ENCODE data around the gene ZNF385B. TPM values are rescaled to one million over a fixed set of nuclear protein-coding genes. Genes with fewer than 3 reads are reported as not detected.

ZNF385B gene
- total RNA-seq, 2 experiments from 2014 or later, result 113 to 178 TPM

DNA sequence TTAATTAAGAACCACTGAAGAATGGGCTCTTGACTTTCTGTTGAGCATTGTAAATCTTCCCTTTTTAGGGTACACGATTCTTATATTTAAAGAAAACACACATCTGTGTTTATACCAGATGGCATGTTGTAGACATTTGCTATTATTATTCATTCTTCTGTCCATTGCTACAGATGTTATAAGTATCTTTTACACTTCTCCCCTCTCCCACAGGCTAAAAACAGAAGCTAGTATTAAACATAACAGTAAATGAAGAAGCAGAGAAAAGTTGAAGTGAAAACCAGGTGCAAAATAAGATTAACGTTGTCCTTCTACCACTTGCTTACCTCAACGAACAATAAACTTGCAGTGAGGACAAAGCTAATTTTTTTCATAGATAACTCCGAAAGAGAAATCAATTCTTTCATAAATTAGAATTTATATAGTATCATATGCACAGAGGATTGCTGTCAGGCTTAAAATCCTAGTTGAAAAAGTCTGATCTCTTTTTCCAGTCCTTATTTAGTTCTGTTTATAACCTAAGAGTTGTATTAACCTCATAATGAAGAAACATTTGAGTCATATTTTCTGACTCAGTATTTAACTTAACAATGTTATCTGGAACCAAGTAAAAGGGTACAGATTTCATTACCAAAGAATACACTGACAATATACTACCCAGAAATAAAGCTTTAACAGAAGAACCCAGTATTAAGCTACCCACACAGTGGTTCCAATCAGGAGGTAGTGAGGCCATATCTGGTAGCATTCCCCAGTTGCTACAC, 16.4 kb upstream of the ZNF385B start:
- no peaks in the 10 kb centered on the region for H3K9me3 ChIP-seq (ENCODE audit: low read length)
- peak; percentile 91 for DNase-seq (ENCODE audit: low spot score)
- no peak overlapping the region for H2AFZ ChIP-seq (ENCODE audit: low read length)
- no peaks in the 10 kb centered on the region for H3K36me3 ChIP-seq (ENCODE audit: insufficient read depth, low read length)
- H4K20me1 ChIP-seq (ENCODE audit: insufficient read depth, low read length), result no peaks in the 10 kb centered on the region
- intact Hi-C loops (cut with micrococcal nuclease; ENCODE audit: unreplicated experiment), result loop anchor here (1.0 to 5.0 kb wide), 2 partner anchors 17 to 1430 kb away; no protein-coding TSS in a partner anchor
- peak overlapping the region; percentile 66 for H3K4me3 ChIP-seq (ENCODE audit: low read depth, low read length, poor library complexity, severe bottlenecking)
- ChIA-PET POLR2A (interaction anchor here (0.7 to 18.0 kb wide), 6 partner anchors 10 to 52 kb away, joined by 3 to 805 read pairs (median 7); partner anchors contain the start of gene ZNF385B), CTCF (ENCODE audit: unreplicated experiment) (interaction anchor here (0.7 to 2.3 kb wide), 3 partner anchors 20 to 35 kb away, joined by 4 to 10 read pairs (median 5); no protein-coding TSS in a partner anchor)
- H3K27ac ChIP-seq (ENCODE audit: low read depth, low read length, poor library complexity, severe bottlenecking), result peak overlapping the region; percentile 100
- H3K4me1 ChIP-seq (ENCODE audit: insufficient read depth, low read length, poor library complexity, severe bottlenecking), result peaks cover 97% of the 10 kb centered on the region
- no peaks in the 10 kb centered on the region for H3K9me2 ChIP-seq (ENCODE audit: insufficient read depth, low read length)
- TF ChIP-seq EZH2phosphoT487 (IDR thresholded peaks at IDR 0.05; ENCODE audit: borderline replicate concordance, low read depth, low read length), result no peak
- TF ChIP-seq, protein P1, sequence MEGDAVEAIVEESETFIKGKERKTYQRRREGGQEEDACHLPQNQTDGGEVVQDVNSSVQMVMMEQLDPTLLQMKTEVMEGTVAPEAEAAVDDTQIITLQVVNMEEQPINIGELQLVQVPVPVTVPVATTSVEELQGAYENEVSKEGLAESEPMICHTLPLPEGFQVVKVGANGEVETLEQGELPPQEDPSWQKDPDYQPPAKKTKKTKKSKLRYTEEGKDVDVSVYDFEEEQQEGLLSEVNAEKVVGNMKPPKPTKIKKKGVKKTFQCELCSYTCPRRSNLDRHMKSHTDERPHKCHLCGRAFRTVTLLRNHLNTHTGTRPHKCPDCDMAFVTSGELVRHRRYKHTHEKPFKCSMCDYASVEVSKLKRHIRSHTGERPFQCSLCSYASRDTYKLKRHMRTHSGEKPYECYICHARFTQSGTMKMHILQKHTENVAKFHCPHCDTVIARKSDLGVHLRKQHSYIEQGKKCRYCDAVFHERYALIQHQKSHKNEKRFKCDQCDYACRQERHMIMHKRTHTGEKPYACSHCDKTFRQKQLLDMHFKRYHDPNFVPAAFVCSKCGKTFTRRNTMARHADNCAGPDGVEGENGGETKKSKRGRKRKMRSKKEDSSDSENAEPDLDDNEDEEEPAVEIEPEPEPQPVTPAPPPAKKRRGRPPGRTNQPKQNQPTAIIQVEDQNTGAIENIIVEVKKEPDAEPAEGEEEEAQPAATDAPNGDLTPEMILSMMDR (conservative IDR thresholded peaks at IDR 0.05; ENCODE audit: low read length), result no peak
- H3K79me2 ChIP-seq (ENCODE audit: insufficient read depth, low read depth, low read length), result peaks cover 69% of the 10 kb centered on the region; the same call in 1 of the 2 replicates
- H3K4me2 ChIP-seq (ENCODE audit: low read length), result peak overlapping the region; percentile 80
- BruUV-seq (replicated peaks), result TSS peak; percentile 79

DNA sequence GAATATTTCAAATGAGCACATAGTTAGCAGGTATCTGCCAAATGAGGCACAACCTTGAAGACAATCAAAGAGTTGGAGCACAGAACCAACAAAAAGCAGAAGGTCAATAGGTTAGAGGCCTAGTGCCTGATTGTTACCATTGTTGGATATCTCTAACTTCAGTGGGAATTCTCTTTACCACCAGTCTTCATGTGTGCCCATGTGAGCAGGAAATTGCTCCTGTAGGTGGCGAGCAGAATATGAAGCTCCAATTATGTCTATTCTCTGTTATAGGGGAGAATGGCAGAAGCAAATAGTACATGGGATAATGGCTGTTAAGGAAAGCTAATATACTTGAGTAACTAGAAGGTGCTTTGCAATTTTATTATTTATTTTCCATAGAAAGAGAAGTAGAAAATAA, 14.9 kb upstream of the ZNF385B start:
- no TSS peak for BruUV-seq (replicated peaks)
- POLR2A ChIA-PET, result interaction anchor here (0.8 to 18.0 kb wide), 7 partner anchors 8 to 34 kb away, joined by 3 to 805 read pairs (median 4); partner anchors contain the start of gene ZNF385B

More for the DNA sequence above, 14.9 kb upstream of the ZNF385B start:
- Histone ChIP-seq H3K79me2 (ENCODE audit: insufficient read depth, low read depth, low read length) (peaks cover 54% of the 10 kb centered on the region; the same call in 1 of the 2 replicates), H3K36me3 (ENCODE audit: insufficient read depth, low read length) (no peaks in the 10 kb centered on the region), H3K4me3 (ENCODE audit: low read depth, low read length, poor library complexity, severe bottlenecking) (peak overlapping the region; percentile 66), H3K4me1 (ENCODE audit: insufficient read depth, low read length, poor library complexity, severe bottlenecking) (peaks cover 97% of the 10 kb centered on the region), H3K4me2 (ENCODE audit: low read length) (peak overlapping the region; percentile 80), H3K9me2 (ENCODE audit: insufficient read depth, low read length) (no peaks in the 10 kb centered on the region), H2AFZ (ENCODE audit: low read length) (peak overlapping the region; percentile 24; the same call in 1 of the 2 replicates), H4K20me1 (ENCODE audit: insufficient read depth, low read length) (no peaks in the 10 kb centered on the region), H3K27ac (ENCODE audit: low read depth, low read length, poor library complexity, severe bottlenecking) (peak overlapping the region; percentile 100), H3K9me3 (ENCODE audit: low read length) (no peaks in the 10 kb centered on the region)
- CTCF ChIA-PET (ENCODE audit: unreplicated experiment), result interaction anchor here (0.7 to 0.8 kb wide), 2 partner anchors 13 to 27 kb away, joined by 3 read pairs; no protein-coding TSS in a partner anchor
- intact Hi-C loops (cut with micrococcal nuclease; ENCODE audit: unreplicated experiment), result loop anchor here (5.0 kb wide), 1 partner anchor 1431 kb away; no protein-coding TSS in a partner anchor
- TF ChIP-seq, protein P1 (conservative IDR thresholded peaks at IDR 0.05; ENCODE audit: low read length), result peak; percentile 72
- TF ChIP-seq EZH2phosphoT487 (IDR thresholded peaks at IDR 0.05; ENCODE audit: borderline replicate concordance, low read depth, low read length), result no peak
- DNase-seq (ENCODE audit: low spot score), result peak; percentile 54

Measured in OCI-LY7 (cell line).